ENCODE results near the gene CWC22.

GRCh38 chr2:180002198-180002770 is 4.8 kb downstream of the CWC22 start:
- no peak for TF ChIP-seq CTCF (IDR thresholded peaks at IDR 0.05; ENCODE audit: low read length)
- no peak for TF ChIP-seq EZH2phosphoT487 (IDR thresholded peaks at IDR 0.05; ENCODE audit: low read length)
- no peak for TF ChIP-seq EZH2 (optimal IDR thresholded peaks at IDR 0.05; ENCODE audit: low read depth, low read length)

Data from MM.1S (cell line).